Activated naive CD8-positive, alpha-beta T cell treated with anti-CD3 and anti-CD28 coated beads for 36 hours (primary cell): ENCODE measurements around the gene SESN2. TPM values are rescaled to one million over a fixed set of nuclear protein-coding genes. Genes with fewer than 3 reads are reported as not detected.

Experiments used
- DNase-seq: peaks from one replicate; pipeline ENCODE4 v3.0.0; 2021
- H3K27ac Mint-ChIP-seq: one replicate; pipeline ENCODE4 v1.8.0; 2022; ENCODE audit warnings: mild to moderate bottlenecking, moderate library complexity, mixed read lengths
- H3K27me3 Mint-ChIP-seq: one replicate; pipeline ENCODE4 v1.8.0; 2022; ENCODE audit warnings: mild to moderate bottlenecking, mixed read lengths
- H3K36me3 Mint-ChIP-seq: one replicate; pipeline ENCODE4 v1.8.0; 2021; ENCODE audit warnings: mild to moderate bottlenecking, mixed read lengths
- H3K4me1 Mint-ChIP-seq: one replicate; pipeline ENCODE4 v1.8.0; 2021; ENCODE audit warnings: mixed read lengths
- H3K4me3 Mint-ChIP-seq: one replicate; pipeline ENCODE4 v1.8.0; 2022; ENCODE audit warnings: mild to moderate bottlenecking, moderate library complexity, mixed read lengths
- H3K9me3 Mint-ChIP-seq: one replicate; pipeline ENCODE4 v1.8.0; 2022; ENCODE audit warnings: mixed read lengths
- total RNA-seq, 2 experiments: library from RNA; stranded (reverse); gene quantifications; one replicate each; pipeline ENCODE4 v1.2.3, GENCODE V29; 2021

Gene SESN2
- total RNA-seq, 2 experiments from 2014 or later = 35.4 to 36.3 TPM

DNA sequence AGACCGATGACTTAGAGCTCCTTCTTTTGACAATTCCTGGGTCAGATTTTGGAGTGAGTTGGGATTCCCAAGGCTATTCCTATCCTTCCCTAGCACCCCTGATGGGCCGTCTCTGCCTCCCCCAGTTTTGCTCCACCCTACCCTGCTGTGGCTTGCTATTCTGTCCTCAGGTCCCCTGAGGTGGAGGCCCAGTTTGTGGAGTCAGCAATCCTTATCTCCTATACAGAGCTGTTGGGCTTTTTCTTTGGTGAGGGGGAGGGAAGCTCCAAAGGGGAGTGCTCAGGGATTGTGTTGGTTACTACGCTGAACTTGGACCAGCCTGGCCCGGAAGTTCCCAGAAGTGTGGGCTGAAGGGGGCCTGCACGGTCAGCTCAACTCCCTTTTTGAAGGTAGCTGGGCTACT, 7.6 kb downstream of the SESN2 start:
- no peak overlapping the region for H3K27ac Mint-ChIP-seq
- H3K36me3 Mint-ChIP-seq = peaks cover 2% of the 10 kb centered on the region
- no peaks in the 10 kb centered on the region for H3K27me3 Mint-ChIP-seq
- H3K9me3 Mint-ChIP-seq = no peaks in the 10 kb centered on the region
- no peak overlapping the region for H3K4me3 Mint-ChIP-seq
- DNase-seq = no peak
- peaks cover 10% of the 10 kb centered on the region for H3K4me1 Mint-ChIP-seq

- peaks cover 5% of the 10 kb centered on the region for H3K4me1 Mint-ChIP-seq
- no peak for DNase-seq
- no peaks in the 10 kb centered on the region for H3K27me3 Mint-ChIP-seq
- no peaks in the 10 kb centered on the region for H3K9me3 Mint-ChIP-seq
- no peak overlapping the region for H3K27ac Mint-ChIP-seq
- H3K4me3 Mint-ChIP-seq = no peak overlapping the region
- peaks cover 2% of the 10 kb centered on the region for H3K36me3 Mint-ChIP-seq
Observed at GRCh38 chr1:28267633-28268032, 8.3 kb downstream of the SESN2 start.

- H3K4me3 Mint-ChIP-seq = no peak overlapping the region
- no peaks in the 10 kb centered on the region for H3K27me3 Mint-ChIP-seq
- no peak overlapping the region for H3K27ac Mint-ChIP-seq
- peaks cover 2% of the 10 kb centered on the region for H3K4me1 Mint-ChIP-seq
- H3K36me3 Mint-ChIP-seq = peaks cover 6% of the 10 kb centered on the region
- no peaks in the 10 kb centered on the region for H3K9me3 Mint-ChIP-seq
- DNase-seq = no peak
Observed at GRCh38 chr1:28269529-28269928, 10.2 kb downstream of the SESN2 start.

DNA sequence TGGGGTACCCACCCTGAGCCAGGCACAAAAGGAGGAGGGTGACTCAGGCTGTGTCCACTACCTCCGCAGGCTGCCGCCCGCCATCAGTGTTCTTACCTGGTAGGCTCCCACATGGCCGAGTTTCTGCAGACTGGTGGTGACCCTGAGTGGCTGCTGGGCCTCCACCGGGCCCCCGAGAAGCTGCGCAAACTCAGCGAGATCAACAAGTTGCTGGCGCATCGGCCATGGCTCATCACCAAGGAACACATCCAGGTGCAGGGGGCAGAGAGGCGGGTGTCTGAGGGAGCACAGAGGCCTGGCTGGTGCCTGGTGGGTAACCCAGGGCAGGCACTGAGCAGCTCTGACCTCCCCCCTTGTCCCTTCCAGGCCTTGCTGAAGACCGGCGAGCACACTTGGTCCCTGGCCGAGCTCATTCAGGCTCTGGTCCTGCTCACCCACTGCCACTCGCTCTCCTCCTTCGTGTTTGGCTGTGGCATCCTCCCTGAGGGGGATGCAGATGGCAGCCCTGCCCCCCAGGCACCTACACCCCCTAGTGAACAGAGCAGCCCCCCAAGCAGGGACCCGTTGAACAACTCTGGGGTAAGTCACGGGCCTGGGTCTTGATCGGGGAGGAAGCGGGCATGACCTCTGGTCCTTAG, 13.0 kb downstream of the SESN2 start:
- DNase-seq = no peak
- Mint-ChIP-seq H3K36me3 (peaks cover 13% of the 10 kb centered on the region), H3K27ac (no peak overlapping the region), H3K4me1 (no peaks in the 10 kb centered on the region), H3K4me3 (no peak overlapping the region), H3K9me3 (no peaks in the 10 kb centered on the region), H3K27me3 (no peaks in the 10 kb centered on the region)

GRCh38 chr1:28273216-28273860, 14.0 kb downstream of the SESN2 start:
- no peak overlapping the region for H3K27ac Mint-ChIP-seq
- no peaks in the 10 kb centered on the region for H3K9me3 Mint-ChIP-seq
- H3K36me3 Mint-ChIP-seq = peaks cover 20% of the 10 kb centered on the region

GRCh38 chr1:28278763-28279162, 19.4 kb downstream of the SESN2 start:
- Mint-ChIP-seq H3K4me1 (no peaks in the 10 kb centered on the region), H3K9me3 (no peaks in the 10 kb centered on the region), H3K4me3 (no peak overlapping the region), H3K27me3 (no peaks in the 10 kb centered on the region), H3K27ac (no peak overlapping the region), H3K36me3 (peaks cover 31% of the 10 kb centered on the region)
- no peak for DNase-seq

More at GRCh38 chr1:28273216-28273860, 14.0 kb downstream of the SESN2 start:
- H3K27me3 Mint-ChIP-seq = no peaks in the 10 kb centered on the region
- H3K4me1 Mint-ChIP-seq = no peaks in the 10 kb centered on the region
- H3K4me3 Mint-ChIP-seq = no peak overlapping the region
- DNase-seq = no peak

DNA sequence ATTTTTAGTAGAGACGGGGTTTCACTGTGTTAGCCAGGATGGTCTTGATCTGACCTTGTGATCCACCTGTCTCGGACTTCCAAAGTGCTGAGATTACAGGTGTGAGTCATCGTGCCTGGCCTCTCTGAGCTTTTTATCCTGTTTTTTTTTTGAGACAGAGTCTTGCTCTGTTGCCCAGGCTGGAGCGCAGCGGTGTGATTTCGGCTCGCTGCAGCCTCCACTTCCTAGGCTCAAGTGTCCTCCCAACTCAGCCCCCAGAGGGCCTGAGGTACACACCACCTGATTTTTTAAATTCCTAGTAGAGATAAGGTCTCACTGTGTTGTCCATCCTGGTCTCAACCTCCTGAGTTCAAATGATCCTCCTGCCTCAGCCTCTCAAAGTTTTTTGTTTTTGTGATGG, 20.4 kb downstream of the SESN2 start:
- H3K27me3 Mint-ChIP-seq = no peaks in the 10 kb centered on the region
- H3K36me3 Mint-ChIP-seq = peaks cover 25% of the 10 kb centered on the region
- H3K9me3 Mint-ChIP-seq = no peaks in the 10 kb centered on the region
- DNase-seq = no peak
- H3K27ac Mint-ChIP-seq = no peak overlapping the region
- no peak overlapping the region for H3K4me3 Mint-ChIP-seq
- no peaks in the 10 kb centered on the region for H3K4me1 Mint-ChIP-seq

DNA sequence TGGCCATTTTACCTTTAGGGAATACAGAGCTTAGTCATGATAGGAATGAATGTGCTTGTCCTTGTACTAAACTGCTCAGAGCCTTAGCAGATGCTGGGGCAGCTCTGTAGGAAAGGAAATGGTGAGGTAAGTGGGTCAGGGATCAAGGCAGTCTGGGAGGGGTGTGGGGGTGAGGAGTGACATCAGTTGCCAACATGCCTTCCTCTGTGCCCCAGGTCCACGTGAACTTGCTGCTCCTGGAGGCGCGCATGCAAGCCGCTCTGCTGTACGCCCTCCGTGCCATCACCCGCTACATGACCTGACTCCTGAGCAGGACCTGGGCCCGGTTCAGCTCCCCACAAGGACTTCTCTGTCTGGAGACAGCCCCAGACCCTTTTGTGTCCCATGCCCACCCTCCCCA, 21.2 kb downstream of the SESN2 start:
- Mint-ChIP-seq H3K27me3 (no peaks in the 10 kb centered on the region), H3K4me1 (no peaks in the 10 kb centered on the region), H3K4me3 (no peak overlapping the region), H3K36me3 (peaks cover 18% of the 10 kb centered on the region), H3K9me3 (no peaks in the 10 kb centered on the region), H3K27ac (no peak overlapping the region)
- DNase-seq = no peak

DNA sequence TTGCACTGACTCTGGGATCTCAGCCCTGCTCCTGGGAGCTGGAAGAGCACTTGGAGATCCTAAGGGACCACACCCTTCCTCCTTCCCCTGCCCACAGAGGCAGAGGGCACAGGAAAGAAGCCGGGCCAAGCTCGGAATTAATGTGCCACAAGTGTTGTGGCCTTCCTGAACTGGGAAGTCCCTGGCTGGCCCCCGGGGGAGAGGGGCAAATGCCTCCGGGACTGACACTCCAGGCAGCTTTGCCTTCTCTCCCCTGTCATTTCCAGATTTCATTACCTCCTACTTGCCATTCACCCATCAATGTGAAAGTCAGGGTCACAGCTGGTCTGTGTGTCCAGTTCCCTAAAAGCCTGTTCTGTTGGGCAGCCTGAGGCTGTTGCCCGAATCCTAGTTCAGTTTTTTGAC, 21.7 kb downstream of the SESN2 start:
- Mint-ChIP-seq H3K36me3 (peaks cover 18% of the 10 kb centered on the region), H3K4me3 (no peak overlapping the region), H3K27me3 (no peaks in the 10 kb centered on the region), H3K9me3 (no peaks in the 10 kb centered on the region), H3K27ac (no peak overlapping the region), H3K4me1 (no peaks in the 10 kb centered on the region)
- no peak for DNase-seq

GRCh38 chr1:28281608-28282425, 22.5 kb downstream of the SESN2 start:
- no peak for DNase-seq
- H3K4me3 Mint-ChIP-seq = no peak overlapping the region
- no peak overlapping the region for H3K27ac Mint-ChIP-seq
- H3K27me3 Mint-ChIP-seq = no peaks in the 10 kb centered on the region
- H3K4me1 Mint-ChIP-seq = no peaks in the 10 kb centered on the region
- H3K36me3 Mint-ChIP-seq = peaks cover 18% of the 10 kb centered on the region
- H3K9me3 Mint-ChIP-seq = no peaks in the 10 kb centered on the region

DNA sequence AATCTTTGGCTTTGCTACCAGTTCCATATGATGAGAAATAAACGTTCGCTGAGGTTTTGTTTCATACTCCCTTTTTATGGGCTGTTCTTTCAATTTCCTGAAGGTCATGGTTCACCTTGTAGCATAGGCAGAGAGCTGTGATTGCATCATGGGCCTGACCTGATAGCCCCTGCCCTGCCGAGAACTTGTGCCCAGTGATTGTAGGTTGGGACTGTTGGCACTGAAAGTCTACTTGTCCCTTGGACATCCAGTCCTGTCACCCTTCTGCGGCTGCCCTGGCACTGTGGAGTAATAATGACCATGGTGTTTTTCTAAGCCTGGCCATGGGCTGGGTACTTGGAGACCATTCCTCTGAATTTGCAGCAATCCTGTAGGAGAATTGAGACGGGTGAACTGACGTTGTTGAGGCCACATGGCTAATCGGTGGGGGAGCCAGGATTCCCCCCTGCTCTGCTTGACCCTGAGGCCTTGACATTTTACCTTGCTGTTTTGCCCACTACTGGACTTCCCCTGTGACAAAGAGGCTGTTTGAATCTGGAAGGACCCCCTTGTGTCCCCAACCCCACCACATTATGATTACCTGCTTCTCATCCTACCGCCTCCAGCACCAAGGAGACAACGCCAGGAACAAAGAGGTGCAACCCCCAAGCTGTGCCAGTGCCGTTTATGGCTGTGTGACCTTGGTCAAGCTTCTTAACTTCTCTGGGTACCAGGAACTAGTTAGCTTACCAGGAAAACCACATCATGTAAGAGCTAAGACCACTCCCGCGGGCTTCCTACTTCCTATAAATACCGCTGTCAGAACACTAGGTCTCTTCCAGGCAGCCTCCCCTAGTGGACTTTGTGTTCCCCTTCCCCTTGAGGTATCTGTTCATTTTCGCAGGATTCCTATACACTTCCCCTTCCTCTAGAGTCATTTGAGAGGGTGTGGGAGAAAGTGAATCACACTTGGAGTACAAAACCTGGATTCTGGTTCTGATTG, 23.4 kb downstream of the SESN2 start:
- H3K36me3 Mint-ChIP-seq = peaks cover 15% of the 10 kb centered on the region
- DNase-seq = no peak
- H3K27me3 Mint-ChIP-seq = no peaks in the 10 kb centered on the region
- no peak overlapping the region for H3K4me3 Mint-ChIP-seq
- no peak overlapping the region for H3K27ac Mint-ChIP-seq
- H3K4me1 Mint-ChIP-seq = no peaks in the 10 kb centered on the region
- no peaks in the 10 kb centered on the region for H3K9me3 Mint-ChIP-seq

- Mint-ChIP-seq H3K27me3 (no peaks in the 10 kb centered on the region), H3K36me3 (peaks cover 2% of the 10 kb centered on the region), H3K9me3 (no peaks in the 10 kb centered on the region), H3K4me3 (no peak overlapping the region), H3K4me1 (no peaks in the 10 kb centered on the region), H3K27ac (no peak overlapping the region)
- no peak for DNase-seq
Observed at GRCh38 chr1:28286111-28286510, 26.8 kb downstream of the SESN2 start.

DNA sequence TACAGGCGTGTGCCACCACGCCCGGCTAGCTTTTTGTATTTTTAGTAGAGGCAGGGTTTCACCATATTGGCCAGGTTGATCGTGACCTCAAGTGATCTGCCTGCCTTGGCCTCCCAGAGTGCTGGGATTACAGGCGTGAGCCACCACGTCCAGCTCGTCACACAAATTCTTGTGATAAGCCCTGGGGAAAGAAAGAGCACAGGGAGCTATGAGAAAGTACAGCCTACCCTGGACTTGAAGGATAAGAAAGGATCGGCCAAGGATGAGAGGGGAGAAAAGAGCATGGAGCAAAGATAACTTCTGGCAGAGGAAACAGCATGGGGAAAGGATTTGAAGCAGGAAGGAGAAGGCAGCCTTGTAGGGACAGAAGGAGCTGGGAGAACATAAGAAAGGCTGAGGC, 29.2 kb downstream of the SESN2 start:
- DNase-seq = no peak
- Mint-ChIP-seq H3K27ac (no peak overlapping the region), H3K9me3 (no peaks in the 10 kb centered on the region)

GRCh38 chr1:28290851-28291250, 31.5 kb downstream of the SESN2 start:
- DNase-seq = no peak
- Mint-ChIP-seq H3K27ac (no peak overlapping the region), H3K9me3 (no peaks in the 10 kb centered on the region), H3K36me3 (no peaks in the 10 kb centered on the region), H3K4me3 (no peak overlapping the region), H3K4me1 (no peaks in the 10 kb centered on the region), H3K27me3 (no peaks in the 10 kb centered on the region)

More for the DNA sequence above, 29.2 kb downstream of the SESN2 start:
- Mint-ChIP-seq H3K27me3 (no peaks in the 10 kb centered on the region), H3K36me3 (no peaks in the 10 kb centered on the region), H3K4me1 (no peaks in the 10 kb centered on the region), H3K4me3 (no peak overlapping the region)
